MCF 10A (cell line): ENCODE measurements around the gene BAIAP3. TPM values are rescaled to one million over a fixed set of nuclear protein-coding genes. Genes with fewer than 3 reads are reported as not detected.

ENCODE experiments used
- Bru-seq: library from RNA; stranded (reverse); fragments of 400-500 nt; gene quantifications from one replicate; lab custom pipeline; 2021; lab: Mats Ljungman, UMichigan
- BruChase-seq, 2 experiments: library from RNA; stranded (reverse); fragments of 400-500 nt; gene quantifications; one replicate each; lab custom pipeline; 2021; lab: Mats Ljungman, UMichigan
- BruUV-seq: library from RNA; stranded (reverse); fragments of 400-500 nt; replicated peaks from 2 replicates; lab custom pipeline; 2021; lab: Mats Ljungman, UMichigan
- CTCF ChIA-PET: fragments of 300-600 bp; sonication (Branson Sonifier 250); formaldehyde crosslinking; extraction: SDS; loops from one replicate; lab custom pipeline; 2021; ENCODE audit warnings: antibody characterized with exemption, inconsistent platforms; lab: Yijun Ruan, JAX
- POLR2A ChIA-PET: fragments of 300-600, 350-650 bp; sonication (Branson Sonifier 250); formaldehyde crosslinking; extraction: SDS; loops from one replicate; lab custom pipeline; 2020; ENCODE audit warnings: antibody characterized with exemption, inconsistent platforms; lab: Yijun Ruan, JAX
- DNase-seq: peaks from one replicate; pipeline ENCODE4 v3.0.0-alpha.2; 2018; ENCODE audit not compliant: unreplicated experiment
- H3K27ac Mint-ChIP-seq: one replicate; pipeline ENCODE4 v1.8.0; 2022; ENCODE audit warnings: mild to moderate bottlenecking, low read depth, mixed read lengths; ENCODE audit not compliant: unreplicated experiment
- H3K27me3 Mint-ChIP-seq: one replicate; pipeline ENCODE4 v1.8.0; 2022; ENCODE audit warnings: mixed read lengths; ENCODE audit not compliant: insufficient read depth, unreplicated experiment
- H3K36me3 Mint-ChIP-seq: one replicate; pipeline ENCODE4 v1.8.0; 2022; ENCODE audit warnings: mild to moderate bottlenecking, moderate library complexity, mixed read lengths; ENCODE audit not compliant: insufficient read depth, unreplicated experiment
- H3K4me1 Mint-ChIP-seq: one replicate; pipeline ENCODE4 v1.8.0; 2022; ENCODE audit warnings: mixed read lengths; ENCODE audit not compliant: insufficient read depth, unreplicated experiment
- H3K4me3 Mint-ChIP-seq: one replicate; pipeline ENCODE4 v1.8.0; 2022; ENCODE audit warnings: mild to moderate bottlenecking, moderate library complexity, mixed read lengths; ENCODE audit not compliant: unreplicated experiment
- H3K9me3 Mint-ChIP-seq: one replicate; pipeline ENCODE4 v1.8.0; 2022; ENCODE audit warnings: mixed read lengths; ENCODE audit not compliant: unreplicated experiment
- intact Hi-C: fragments of 100-400 bp; cut with micrococcal nuclease; formaldehyde crosslinking; loops from 2 replicates; pipeline ENCODE4 v1.14.1; 2022
- long read RNA-seq: library from polyadenylated mRNA; stranded (forward); transcript quantifications from one replicate; pipeline ENCODE4 v2.0.0, GENCODE V29; 2022
- total RNA-seq: library from RNA; stranded (reverse); gene quantifications from 2 replicates; pipeline ENCODE4 v1.2.3, GENCODE V29; 2022
- TF ChIP-seq, protein P1 (sequence below): fragments of 200-600 bp; IDR thresholded peaks from one replicate; pipeline ENCODE4 v1.8.0; 2022; ENCODE audit warnings: antibody characterized with exemption, mild to moderate bottlenecking; ENCODE audit not compliant: unreplicated experiment

BAIAP3 gene, protein sequence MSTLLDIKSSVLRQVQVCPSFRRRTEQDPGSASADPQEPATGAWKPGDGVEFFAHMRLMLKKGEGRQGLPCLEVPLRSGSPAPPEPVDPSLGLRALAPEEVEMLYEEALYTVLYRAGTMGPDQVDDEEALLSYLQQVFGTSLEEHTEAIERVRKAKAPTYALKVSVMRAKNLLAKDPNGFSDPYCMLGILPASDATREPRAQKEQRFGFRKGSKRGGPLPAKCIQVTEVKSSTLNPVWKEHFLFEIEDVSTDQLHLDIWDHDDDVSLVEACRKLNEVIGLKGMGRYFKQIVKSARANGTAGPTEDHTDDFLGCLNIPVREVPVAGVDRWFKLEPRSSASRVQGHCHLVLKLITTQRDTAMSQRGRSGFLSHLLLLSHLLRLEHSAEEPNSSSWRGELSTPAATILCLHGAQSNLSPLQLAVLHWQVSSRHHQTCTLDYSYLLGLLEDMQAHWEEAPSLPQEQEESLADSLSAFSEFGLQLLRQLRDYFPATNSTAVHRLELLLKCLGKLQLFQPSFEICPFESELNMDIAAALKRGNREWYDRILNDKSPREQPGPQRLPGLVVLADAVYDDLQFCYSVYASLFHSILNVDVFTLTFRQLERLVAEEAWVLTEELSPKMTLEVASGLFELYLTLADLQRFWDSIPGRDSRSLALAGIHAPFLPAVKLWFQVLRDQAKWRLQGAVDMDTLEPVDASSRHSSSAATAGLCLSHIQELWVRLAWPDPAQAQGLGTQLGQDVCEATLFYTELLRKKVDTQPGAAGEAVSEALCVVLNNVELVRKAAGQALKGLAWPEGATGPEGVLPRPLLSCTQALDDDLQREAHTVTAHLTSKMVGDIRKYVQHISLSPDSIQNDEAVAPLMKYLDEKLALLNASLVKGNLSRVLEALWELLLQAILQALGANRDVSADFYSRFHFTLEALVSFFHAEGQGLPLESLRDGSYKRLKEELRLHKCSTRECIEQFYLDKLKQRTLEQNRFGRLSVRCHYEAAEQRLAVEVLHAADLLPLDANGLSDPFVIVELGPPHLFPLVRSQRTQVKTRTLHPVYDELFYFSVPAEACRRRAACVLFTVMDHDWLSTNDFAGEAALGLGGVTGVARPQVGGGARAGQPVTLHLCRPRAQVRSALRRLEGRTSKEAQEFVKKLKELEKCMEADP
- total RNA-seq (0.49 and 0.75 TPM in 2 replicates), Bru-seq, nascent RNA (not detected), BruChase-seq, experiment 1, labeled RNA remaining after a 6-hour chase (not detected), BruChase-seq, experiment 2, labeled RNA remaining after a 2-hour chase (percentile 9 among the genes with signal in this experiment)
- long read RNA-seq: 0 reads

DNA sequence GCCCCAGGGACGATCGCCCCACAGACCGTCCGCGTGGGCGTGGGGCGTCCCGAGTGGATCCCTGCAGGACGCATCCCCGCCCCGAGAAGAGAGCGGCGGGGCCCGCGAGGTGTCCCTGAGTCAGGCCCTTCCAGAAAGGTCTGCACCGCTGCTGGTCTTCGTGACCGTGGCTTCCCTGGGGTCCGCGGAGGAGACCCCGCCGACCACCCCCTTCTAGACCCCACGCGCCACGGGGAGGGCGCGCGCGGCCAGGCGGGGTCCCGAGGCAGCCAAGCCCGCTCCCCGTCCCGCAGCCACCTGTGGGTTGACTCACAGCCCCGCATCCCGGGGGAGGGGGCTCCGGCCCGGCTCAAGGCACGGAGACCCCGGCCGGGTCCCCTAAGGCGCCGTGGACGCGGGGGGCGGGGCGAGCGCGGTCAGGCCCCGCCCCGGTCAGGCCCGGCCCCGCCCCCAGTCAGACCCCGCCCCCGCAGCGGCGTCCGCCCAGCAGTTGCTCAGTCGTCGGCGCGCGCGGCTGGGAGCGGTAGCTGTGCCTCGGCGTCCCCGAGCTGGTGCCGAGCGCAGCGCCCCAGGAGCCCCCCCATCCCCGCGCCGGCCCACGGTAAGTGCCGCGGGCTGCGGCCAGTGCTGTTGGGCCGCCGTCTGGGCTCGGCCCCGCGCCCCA, at the start of gene BAIAP3:
Gene BAIAP3 (plus strand): TSS at position 497 of the 664 bp plus-strand sequence. CDS start 4,905 bp downstream, outside the sequence.
- POLR2A ChIA-PET: no interaction called here
- intact Hi-C loops: no loop called here

DNA sequence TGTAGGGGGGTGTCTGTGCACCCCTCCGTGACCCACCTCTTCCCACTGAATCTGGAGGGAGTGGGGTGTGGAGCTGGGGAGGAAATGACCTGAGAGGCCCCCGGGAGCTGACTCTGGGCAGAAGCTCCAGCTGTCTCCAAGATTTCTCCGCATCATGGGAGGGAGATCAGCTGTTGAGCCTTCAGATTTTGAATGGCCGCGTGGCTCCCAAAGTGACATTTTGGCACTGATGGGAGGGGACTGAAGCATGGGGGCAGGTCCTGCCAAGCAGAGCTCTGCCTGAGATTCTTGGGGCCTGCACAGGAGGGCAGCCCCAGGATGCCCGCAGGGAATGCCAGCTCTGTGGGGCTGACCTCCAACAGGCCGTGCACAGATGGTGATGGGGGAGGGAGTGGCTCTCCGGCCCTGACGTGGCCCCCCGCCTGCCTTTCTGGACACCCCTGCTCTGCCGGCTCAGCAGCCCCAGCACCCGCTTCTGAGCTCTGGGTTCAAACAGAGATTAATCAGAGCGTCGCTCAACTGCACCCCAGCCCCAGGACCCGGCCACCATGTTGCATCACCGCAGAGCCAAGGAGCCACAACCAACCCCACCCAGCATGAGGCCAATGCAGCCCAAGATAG, 49.3 kb upstream of the BAIAP3 start:
- Mint-ChIP-seq H3K4me1 (no peaks in the 10 kb centered on the region), H3K27me3 (no peaks in the 10 kb centered on the region), H3K4me3 (no peak overlapping the region), H3K9me3 (no peaks in the 10 kb centered on the region), H3K36me3 (no peaks in the 10 kb centered on the region), H3K27ac (no peak overlapping the region)
- no TSS peak for BruUV-seq
- DNase-seq: no peak
- ChIA-PET POLR2A (no interaction called here), CTCF (no interaction called here)
- TF ChIP-seq, protein P1, sequence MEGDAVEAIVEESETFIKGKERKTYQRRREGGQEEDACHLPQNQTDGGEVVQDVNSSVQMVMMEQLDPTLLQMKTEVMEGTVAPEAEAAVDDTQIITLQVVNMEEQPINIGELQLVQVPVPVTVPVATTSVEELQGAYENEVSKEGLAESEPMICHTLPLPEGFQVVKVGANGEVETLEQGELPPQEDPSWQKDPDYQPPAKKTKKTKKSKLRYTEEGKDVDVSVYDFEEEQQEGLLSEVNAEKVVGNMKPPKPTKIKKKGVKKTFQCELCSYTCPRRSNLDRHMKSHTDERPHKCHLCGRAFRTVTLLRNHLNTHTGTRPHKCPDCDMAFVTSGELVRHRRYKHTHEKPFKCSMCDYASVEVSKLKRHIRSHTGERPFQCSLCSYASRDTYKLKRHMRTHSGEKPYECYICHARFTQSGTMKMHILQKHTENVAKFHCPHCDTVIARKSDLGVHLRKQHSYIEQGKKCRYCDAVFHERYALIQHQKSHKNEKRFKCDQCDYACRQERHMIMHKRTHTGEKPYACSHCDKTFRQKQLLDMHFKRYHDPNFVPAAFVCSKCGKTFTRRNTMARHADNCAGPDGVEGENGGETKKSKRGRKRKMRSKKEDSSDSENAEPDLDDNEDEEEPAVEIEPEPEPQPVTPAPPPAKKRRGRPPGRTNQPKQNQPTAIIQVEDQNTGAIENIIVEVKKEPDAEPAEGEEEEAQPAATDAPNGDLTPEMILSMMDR: no peak
- intact Hi-C loops: no loop called here

More for the DNA sequence above, at the start of gene BAIAP3:
- CTCF ChIA-PET: no interaction called here
- H3K27ac Mint-ChIP-seq: no peak within 1 kb of the TSS
- no peaks in the 10 kb centered on the region for H3K4me1 Mint-ChIP-seq
- H3K9me3 Mint-ChIP-seq: no peaks in the 10 kb centered on the region
- DNase-seq: no peak
- TF ChIP-seq, protein P1: no peak
- BruUV-seq: no TSS peak
- no peaks in the 10 kb centered on the region for H3K36me3 Mint-ChIP-seq
- no peak within 1 kb of the TSS for H3K4me3 Mint-ChIP-seq
- peaks cover 13% of the 10 kb centered on the region for H3K27me3 Mint-ChIP-seq

DNA sequence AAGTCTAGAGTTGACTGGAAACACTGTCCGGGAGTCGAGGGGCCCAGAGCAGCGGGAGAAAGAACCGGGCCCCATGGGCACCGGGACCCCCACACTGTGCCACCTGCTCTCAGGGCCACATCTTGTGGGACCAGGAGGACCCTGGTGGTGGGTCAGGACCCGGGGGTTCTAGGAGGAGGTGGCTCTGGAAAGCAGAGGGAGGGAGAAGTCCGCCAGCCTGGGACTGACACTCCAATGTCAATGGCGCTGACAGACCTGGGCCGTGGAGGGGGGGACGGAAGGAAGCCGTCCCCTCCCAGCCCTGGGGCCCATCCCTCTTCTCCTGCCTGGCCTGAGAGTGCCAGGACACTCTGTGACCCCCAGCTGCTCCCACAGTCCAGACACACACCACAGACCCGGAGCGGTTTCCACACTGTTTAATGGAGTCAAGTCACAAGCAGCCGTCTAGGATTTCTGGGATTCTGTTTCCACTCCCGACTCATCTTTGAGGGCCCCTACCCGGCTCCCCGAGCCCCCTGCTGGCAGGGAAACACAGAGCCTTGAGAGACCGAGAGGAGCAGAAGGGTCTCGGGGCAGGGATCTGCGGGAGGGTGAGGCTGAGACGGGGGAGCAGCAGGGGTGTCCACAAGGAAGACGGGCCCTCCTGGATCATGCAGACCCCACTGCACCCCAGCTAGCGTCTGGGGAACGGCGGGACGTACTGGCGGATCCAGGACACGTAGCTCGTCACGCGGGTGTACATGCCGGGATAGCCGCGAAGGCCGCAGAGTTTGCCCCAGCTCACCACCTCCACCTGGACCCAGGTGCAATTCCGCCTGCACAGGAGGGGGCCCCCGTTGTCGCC, 47.6 kb upstream of the BAIAP3 start:
- H3K4me1 Mint-ChIP-seq: no peaks in the 10 kb centered on the region
- H3K27ac Mint-ChIP-seq: no peak overlapping the region
- H3K9me3 Mint-ChIP-seq: no peaks in the 10 kb centered on the region
- no TSS peak for BruUV-seq
- TF ChIP-seq, protein P1: no peak
- DNase-seq: no peak
- ChIA-PET CTCF (no interaction called here), POLR2A (no interaction called here)
- intact Hi-C loops: no loop called here
- H3K4me3 Mint-ChIP-seq: no peak overlapping the region
- H3K27me3 Mint-ChIP-seq: no peaks in the 10 kb centered on the region
- no peaks in the 10 kb centered on the region for H3K36me3 Mint-ChIP-seq
